ENCODE results near the gene PELI2. TPM values are rescaled to one million over a fixed set of nuclear protein-coding genes. Genes with fewer than 3 reads are reported as not detected.

The PELI2 gene
- total and polyA plus RNA-seq, 2 of the 4 experiments (the other 2 are of a cell fraction): 6.0 to 36.7 TPM

- no peak overlapping the region for H4K91ac ChIP-seq (ENCODE audit: insufficient read depth, low read depth, low read length)
- H2BK15ac ChIP-seq (ENCODE audit: low read depth, low read length): no peak overlapping the region
- in situ Hi-C loops (cut with MboI; ENCODE audit: low sequenced_read_pairs) (no loop called here), intact Hi-C loops (cut with micrococcal nuclease) (no loop called here), dilution Hi-C loops (cut with HindIII; ENCODE audit: low sequenced_read_pairs, unreplicated experiment) (no loop called here)
- H3K4me2 ChIP-seq (ENCODE audit: low read depth, low read length): no peak overlapping the region
- no peak overlapping the region for H2BK120ac ChIP-seq (ENCODE audit: low read depth, low read length)
- H3K56ac ChIP-seq (ENCODE audit: extremely low read depth, insufficient read depth, low read length): no peak overlapping the region
- H2AFZ ChIP-seq (replicated peaks; ENCODE audit: low read length, poor library complexity): no peak overlapping the region
- no peak overlapping the region for H3K4me3 ChIP-seq (ENCODE audit: insufficient read depth, low read depth, low read length)
- 0 out of 2 replicates have a peak, but pooled peaks cover 4% of the 10 kb centered on the region for H4K20me1 ChIP-seq (ENCODE audit: insufficient read depth, low read length)
- no peaks in the 10 kb centered on the region for H3K9me3 ChIP-seq (ENCODE audit: control insufficient read depth, insufficient read depth, low read length)
- BruUV-seq (replicated peaks): no TSS peak
- no peak overlapping the region for H4K5ac ChIP-seq (ENCODE audit: low read depth, low read length)
- no peak overlapping the region; the same call in 1 of the 2 replicates for H2AK5ac ChIP-seq (ENCODE audit: low read depth, low read length)
- no peak overlapping the region for H3K27ac ChIP-seq (ENCODE audit: insufficient read depth, low read length)
- H3K23ac ChIP-seq (ENCODE audit: low read depth, low read length): no peak overlapping the region
- H2BK20ac ChIP-seq (ENCODE audit: low read depth, low read length): no peak overlapping the region
- H3K4me1 ChIP-seq (ENCODE audit: control insufficient read depth, insufficient read depth, low read length): peaks cover 2% of the 10 kb centered on the region; the same call in 1 of the 2 replicates
- ATAC-seq (ENCODE audit: low read depth): no peak
- CTCF ChIA-PET: no interaction called here
- peaks cover 7 to 14% of the 10 kb centered on the region in 2 experiments; a peak in 2 of 4 replicates for H3K79me1 ChIP-seq (ENCODE audit: low read depth in 1 of 2, low read length in 2 of 2)
- no peak overlapping the region for H3K14ac ChIP-seq (replicated peaks; ENCODE audit: low read depth, low read length)
- no peaks in the 10 kb centered on the region for H3K9me1 ChIP-seq (ENCODE audit: insufficient read depth, low read length)
- peaks cover 3% of the 10 kb centered on the region; the same call in 1 of the 2 replicates for H3K36me3 ChIP-seq (ENCODE audit: control insufficient read depth, insufficient read depth, low read length)
- H4K8ac ChIP-seq (ENCODE audit: low read depth in 2 of 2, low read length in 2 of 2): no peak overlapping the region
- H2AK9ac ChIP-seq (replicated peaks; ENCODE audit: low read depth, low read length, poor library complexity): no peak overlapping the region
- TF ChIP-seq CTCF (conservative IDR thresholded peaks at IDR 0.05; ENCODE audit: low read depth, low read length): no peak
- TF ChIP-seq ELK1 (IDR thresholded peaks at IDR 0.05; ENCODE audit: borderline replicate concordance, low read depth, low read length): no peak
- no peak for TF ChIP-seq BHLHE40 (IDR thresholded peaks at IDR 0.05; ENCODE audit: low read depth, low read length)
- TF ChIP-seq USF2 (IDR thresholded peaks at IDR 0.05; ENCODE audit: low read depth, low read length): no peak
- TF ChIP-seq NFE2L2 (IDR thresholded peaks at IDR 0.05; ENCODE audit: low read depth, low read length): no peak
- no peak for TF ChIP-seq CEBPB (IDR thresholded peaks at IDR 0.05; ENCODE audit: low read depth, low read length)
- no peak for TF ChIP-seq RFX5 (IDR thresholded peaks at IDR 0.05; ENCODE audit: low read depth, low read length)
- TF ChIP-seq POLR2A (IDR thresholded peaks at IDR 0.05; ENCODE audit: low read depth, low read length): no peak
- no peak for TF ChIP-seq RCOR1 (IDR thresholded peaks at IDR 0.05; ENCODE audit: insufficient replicate concordance, low read length)
- TF ChIP-seq RAD21 (IDR thresholded peaks at IDR 0.05; ENCODE audit: low read length): no peak
- TF ChIP-seq MAFK (IDR thresholded peaks at IDR 0.05; ENCODE audit: low read depth, low read length): no peak
- TF ChIP-seq MAZ (IDR thresholded peaks at IDR 0.05; ENCODE audit: borderline replicate concordance, low read depth, low read length): no peak
- no peak for TF ChIP-seq SMC3 (IDR thresholded peaks at IDR 0.05; ENCODE audit: low read depth, low read length)
- no peak for TF ChIP-seq CHD1 (IDR thresholded peaks at IDR 0.05; ENCODE audit: low read depth, low read length)
- TF ChIP-seq MXI1 (IDR thresholded peaks at IDR 0.05; ENCODE audit: borderline replicate concordance, low read depth, low read length): no peak
- no peak for TF ChIP-seq FOS (IDR thresholded peaks at IDR 0.05; ENCODE audit: low read depth, low read length)
- 81% methylated on average over 5 of the region's 11 CpGs; no CpG with 5 or more reads in 1 of the 2 experiments for WGBS, 2 experiments (ENCODE audit: extremely low coverage in 2 of 2, insufficient read length in 1 of 2)
- no peak overlapping the region for H2BK5ac ChIP-seq (ENCODE audit: low read depth, low read length, poor library complexity, severe bottlenecking)
- POLR2A ChIA-PET (ENCODE audit: unreplicated experiment): no interaction called here
- H3K27me3 ChIP-seq (ENCODE audit: control insufficient read depth, insufficient read depth, low read length): no peaks in the 10 kb centered on the region
- H3K4ac ChIP-seq (ENCODE audit: low read depth, low read length): no peak overlapping the region
- DNase-seq: no peak
- no peak overlapping the region for H3K9ac ChIP-seq (ENCODE audit: low read depth, low read length)
- no peak overlapping the region for H3K18ac ChIP-seq (ENCODE audit: low read depth, low read length)
Measured at GRCh38 chr14:56187736-56188135, 69.5 kb downstream of the PELI2 start.
